Measurements from ENCODE around the gene SIM1. TPM values are rescaled to one million over a fixed set of nuclear protein-coding genes. Genes with fewer than 3 reads are reported as not detected.

Gene SIM1
- total RNA-seq, 1 experiment from 2014 or later: not detected

- Histone ChIP-seq H4K20me1 (ENCODE audit: insufficient read depth) (no peaks in the 10 kb centered on the region), H3K4me1 (ENCODE audit: control insufficient read depth in 1 of 2, insufficient read depth in 2 of 2, low read length in 2 of 2) (no peaks in the 10 kb centered on the region), H3K9me3 (ENCODE audit: control insufficient read depth in 1 of 2, insufficient read depth in 1 of 2, low read depth in 1 of 2, low read length in 2 of 2) (no peaks in the 10 kb centered on the region), H3K27me3 (ENCODE audit: insufficient read depth, low read length) (no peaks in the 10 kb centered on the region), H2AFZ (ENCODE audit: low read depth, low read length, poor library complexity, severe bottlenecking) (no peak overlapping the region), H3K9me2 (ENCODE audit: insufficient read depth) (no peaks in the 10 kb centered on the region), H3K9ac (ENCODE audit: low read length) (no peak overlapping the region), H3K79me2 (ENCODE audit: insufficient read depth, low read length) (no peaks in the 10 kb centered on the region), H3K4me2 (ENCODE audit: low read length) (no peak overlapping the region), H3K36me3 (ENCODE audit: control insufficient read depth in 1 of 2, insufficient read depth in 2 of 2, low read length in 2 of 2) (no peaks in the 10 kb centered on the region), H3K4me3 (replicated peaks in 1 of 2; ENCODE audit: low read depth in 1 of 2, low read length in 2 of 2) (no peak overlapping the region), H3K27ac (ENCODE audit: low read depth, low read length) (no peak overlapping the region)
- ATAC-seq (no peak), DNase-seq (ENCODE audit: low read depth, low spot score) (no peak)
- intact Hi-C loops (cut with micrococcal nuclease): no loop called here
- ChIA-PET POLR2A (no interaction called here), RAD21 (ENCODE audit: low non-redundant PET in 1 of 2, low total read pairs in 2 of 2, uncharacterized antibody in 2 of 2, unreplicated experiment in 2 of 2) (no interaction called here), CTCF (no interaction called here)
- no TSS peak for BruUV-seq (replicated peaks)
- no peak for TF ChIP-seq YY1 (IDR thresholded peaks at IDR 0.05; ENCODE audit: extremely low read depth, insufficient replicate concordance, low read depth, low read length)
Observed at GRCh38 chr6:100339574-100340255, 125.0 kb downstream of the SIM1 start.

GRCh38 chr6:100338090-100338489, 126.6 kb downstream of the SIM1 start:
- Histone ChIP-seq H3K27me3 (ENCODE audit: insufficient read depth, low read length) (no peaks in the 10 kb centered on the region), H3K4me1 (ENCODE audit: control insufficient read depth in 1 of 2, insufficient read depth in 2 of 2, low read length in 2 of 2) (no peaks in the 10 kb centered on the region), H3K9ac (ENCODE audit: low read length) (no peak overlapping the region), H3K4me2 (ENCODE audit: low read length) (no peak overlapping the region), H3K79me2 (ENCODE audit: insufficient read depth, low read length) (no peaks in the 10 kb centered on the region), H3K4me3 (replicated peaks in 1 of 2; ENCODE audit: low read depth in 1 of 2, low read length in 2 of 2) (no peak overlapping the region), H4K20me1 (ENCODE audit: insufficient read depth) (no peaks in the 10 kb centered on the region), H3K27ac (ENCODE audit: low read depth, low read length) (no peak overlapping the region), H3K9me2 (ENCODE audit: insufficient read depth) (no peaks in the 10 kb centered on the region), H3K9me3 (ENCODE audit: control insufficient read depth in 1 of 2, insufficient read depth in 1 of 2, low read depth in 1 of 2, low read length in 2 of 2) (no peaks in the 10 kb centered on the region), H2AFZ (ENCODE audit: low read depth, low read length, poor library complexity, severe bottlenecking) (no peak overlapping the region), H3K36me3 (ENCODE audit: control insufficient read depth in 1 of 2, insufficient read depth in 2 of 2, low read length in 2 of 2) (no peaks in the 10 kb centered on the region)
- BruUV-seq (replicated peaks): no TSS peak
- TF ChIP-seq FOSL1 (IDR thresholded peaks at IDR 0.05; ENCODE audit: low read depth): no peak
- TF ChIP-seq CBX3 (IDR thresholded peaks at IDR 0.05; ENCODE audit: low read depth): no peak
- no peak for TF ChIP-seq ZBTB33 (IDR thresholded peaks at IDR 0.05; ENCODE audit: extremely low read depth, insufficient replicate concordance, low read length)
- no peak for TF ChIP-seq ELF1 (IDR thresholded peaks at IDR 0.05; ENCODE audit: borderline replicate concordance, low read depth)
- TF ChIP-seq TCF7L2 (IDR thresholded peaks at IDR 0.05; ENCODE audit: borderline replicate concordance, extremely low read depth, insufficient read depth, insufficient read length): no peak
- no peak for TF ChIP-seq EZH2 (IDR thresholded peaks at IDR 0.05)
- no peak for TF ChIP-seq ATF3 (IDR thresholded peaks at IDR 0.05)
- no peak for TF ChIP-seq RAD21 (IDR thresholded peaks at IDR 0.05; ENCODE audit: low read depth)
- no peak for TF ChIP-seq EGR1 (IDR thresholded peaks at IDR 0.05; ENCODE audit: low read depth)
- no peak for TF ChIP-seq YY1 (IDR thresholded peaks at IDR 0.05; ENCODE audit: extremely low read depth, insufficient replicate concordance, low read depth, low read length)
- no peak for TF ChIP-seq REST (IDR thresholded peaks at IDR 0.05; ENCODE audit: low read depth)
- ATAC-seq: no peak
- DNase-seq (ENCODE audit: low read depth, low spot score): no peak
- ChIA-PET RAD21 (ENCODE audit: low non-redundant PET in 1 of 2, low total read pairs in 2 of 2, uncharacterized antibody in 2 of 2, unreplicated experiment in 2 of 2) (no interaction called here), POLR2A (no interaction called here), CTCF (no interaction called here)
- intact Hi-C loops (cut with micrococcal nuclease): no loop called here
